GM21786 (cell line): ENCODE measurements around the gene TMEM132D.
"Not testable (repeated sequence)": the region's sequence is repeated elsewhere in the genome, so short reads cannot be mapped to it uniquely, and the experiment has no call there.

Experiments used
- ATAC-seq: cut with Tn5 transposase; IDR thresholded peaks from one replicate; pipeline ENCODE4 v1.9.1; 2021; ENCODE audit not compliant: unreplicated experiment

Gene TMEM132D

DNA sequence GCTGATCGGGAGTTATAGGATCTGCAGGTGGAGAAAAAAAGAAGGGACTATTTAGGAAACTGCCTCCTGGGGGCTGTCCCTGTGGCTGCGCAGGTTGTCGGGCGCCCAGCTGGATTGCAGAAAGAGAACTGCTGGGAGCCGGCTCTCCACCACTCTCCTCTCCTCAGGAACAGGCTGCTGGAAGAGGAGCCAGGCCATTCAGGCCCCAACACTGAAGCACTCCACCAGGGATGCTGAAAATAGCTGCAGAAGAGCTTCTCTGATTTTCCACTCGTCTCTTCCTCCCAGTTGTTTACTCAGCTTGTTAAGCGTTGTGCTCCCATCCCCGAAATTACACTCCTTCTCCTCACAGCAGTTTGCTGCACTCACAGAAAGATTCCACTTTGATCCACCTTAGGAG is 703.2 kb downstream of the TMEM132D start:
- ATAC-seq: no peak

- no peak for ATAC-seq
Observed at GRCh38 chr12:129196927-129197326, 706.9 kb downstream of the TMEM132D start.

DNA sequence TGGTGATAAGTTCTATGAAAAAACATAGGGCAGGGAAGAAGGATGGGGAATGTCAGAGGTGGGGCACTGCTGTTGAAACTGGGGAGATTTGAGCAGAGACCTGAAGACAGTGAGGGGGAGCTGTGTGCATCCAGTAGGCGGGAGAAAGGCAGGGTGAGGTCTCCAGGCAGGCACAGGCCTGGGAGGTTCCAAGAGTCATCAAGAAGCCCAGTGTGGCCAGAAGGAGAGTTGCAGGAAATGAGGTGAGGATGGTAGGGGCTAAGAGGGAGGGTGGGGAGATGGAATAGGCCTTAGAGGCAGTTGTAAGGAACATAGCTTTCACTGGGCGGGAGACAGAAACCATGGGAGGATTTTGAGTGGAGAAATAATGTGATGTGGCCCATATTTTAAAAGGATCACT is 708.7 kb downstream of the TMEM132D start:
- ATAC-seq: no peak

DNA sequence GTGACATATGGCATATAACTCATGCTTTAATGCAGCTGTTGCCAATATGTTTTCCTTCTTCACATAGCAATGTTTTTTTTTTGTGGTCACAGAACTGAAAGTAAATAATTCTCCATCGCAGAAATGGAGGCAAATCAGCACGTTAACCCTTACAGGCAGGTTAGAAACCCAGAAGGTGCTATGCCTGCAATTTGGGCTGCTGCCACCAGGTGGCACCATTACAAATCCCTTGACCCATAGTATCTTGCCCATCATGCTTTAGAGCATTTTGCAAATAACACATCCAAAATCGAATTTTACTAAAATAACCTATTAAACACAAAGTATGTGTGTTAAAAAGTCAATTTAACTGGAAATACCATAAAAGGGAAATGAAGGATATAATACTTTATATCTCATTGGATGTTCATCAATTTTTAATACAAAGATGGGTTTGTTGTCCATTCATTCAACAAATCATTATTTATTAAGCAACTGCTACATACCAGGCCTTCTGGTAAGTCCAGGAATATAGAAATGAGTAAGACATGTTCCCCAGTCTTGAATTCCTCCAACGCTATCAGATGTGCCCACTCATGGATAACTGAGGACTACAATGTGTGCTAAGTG is 710.5 kb downstream of the TMEM132D start:
- ATAC-seq: no peak

- no peak for ATAC-seq
Observed at GRCh38 chr12:129190827-129191226, 713.0 kb downstream of the TMEM132D start.

DNA sequence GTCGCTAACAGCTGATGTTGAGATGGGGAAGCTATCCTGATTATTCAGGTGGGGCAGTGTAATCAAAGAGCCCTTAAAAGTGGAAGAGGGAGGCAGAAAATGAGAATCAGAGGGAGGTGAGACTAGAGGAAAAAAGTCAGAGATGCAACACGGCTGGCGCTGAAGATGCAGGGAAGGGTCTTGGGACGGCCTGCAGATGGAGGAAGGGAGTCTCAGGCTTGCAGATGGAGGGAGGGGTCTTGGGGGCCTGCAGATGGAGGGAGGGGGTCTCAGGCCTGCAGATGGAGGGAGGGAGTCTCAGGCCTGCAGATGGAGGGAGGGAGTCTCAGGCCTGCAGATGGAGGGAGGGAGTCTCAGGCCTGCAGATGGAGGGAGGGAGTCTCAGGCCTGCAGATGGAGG is 713.9 kb downstream of the TMEM132D start:
- not testable (repeated sequence) for ATAC-seq

DNA sequence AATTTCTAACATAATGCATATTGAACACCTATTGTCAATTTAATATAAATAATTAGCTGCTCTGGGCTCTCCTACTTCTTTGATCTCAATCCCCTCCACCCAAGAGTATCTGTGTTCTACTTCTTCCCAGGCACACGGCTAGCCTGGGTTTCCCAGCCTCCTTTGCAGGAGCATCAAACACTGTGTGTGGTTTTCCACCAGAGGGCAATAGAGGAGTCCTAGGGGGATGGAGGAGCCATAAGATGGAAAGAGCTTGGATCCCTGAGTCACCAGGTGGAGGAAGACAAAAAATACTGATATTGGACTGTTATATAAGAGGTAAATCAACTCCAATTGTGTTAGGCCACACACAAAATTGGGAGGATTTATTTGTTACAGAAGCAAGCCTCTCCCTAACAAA is 716.9 kb downstream of the TMEM132D start:
- ATAC-seq: no peak

DNA sequence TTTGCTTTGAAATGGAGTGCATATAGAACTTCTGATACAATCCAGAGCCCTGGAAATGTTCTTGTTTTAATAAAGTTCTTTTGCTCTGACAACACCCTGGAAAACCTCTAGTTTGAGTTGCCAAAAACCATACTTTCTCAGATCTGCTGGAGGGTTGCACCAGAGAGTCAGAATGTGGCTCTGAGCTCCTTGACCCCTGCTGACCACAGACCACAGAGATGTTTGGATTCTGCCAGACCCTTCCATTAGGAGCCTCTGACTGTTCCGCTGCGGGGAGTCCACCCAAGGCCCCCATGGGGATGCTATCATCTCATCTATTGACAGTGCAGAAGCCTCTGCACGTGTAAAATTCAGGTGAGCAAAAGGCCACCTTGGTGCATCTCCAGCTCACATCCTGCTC is 718.0 kb downstream of the TMEM132D start:
- ATAC-seq: no peak

DNA sequence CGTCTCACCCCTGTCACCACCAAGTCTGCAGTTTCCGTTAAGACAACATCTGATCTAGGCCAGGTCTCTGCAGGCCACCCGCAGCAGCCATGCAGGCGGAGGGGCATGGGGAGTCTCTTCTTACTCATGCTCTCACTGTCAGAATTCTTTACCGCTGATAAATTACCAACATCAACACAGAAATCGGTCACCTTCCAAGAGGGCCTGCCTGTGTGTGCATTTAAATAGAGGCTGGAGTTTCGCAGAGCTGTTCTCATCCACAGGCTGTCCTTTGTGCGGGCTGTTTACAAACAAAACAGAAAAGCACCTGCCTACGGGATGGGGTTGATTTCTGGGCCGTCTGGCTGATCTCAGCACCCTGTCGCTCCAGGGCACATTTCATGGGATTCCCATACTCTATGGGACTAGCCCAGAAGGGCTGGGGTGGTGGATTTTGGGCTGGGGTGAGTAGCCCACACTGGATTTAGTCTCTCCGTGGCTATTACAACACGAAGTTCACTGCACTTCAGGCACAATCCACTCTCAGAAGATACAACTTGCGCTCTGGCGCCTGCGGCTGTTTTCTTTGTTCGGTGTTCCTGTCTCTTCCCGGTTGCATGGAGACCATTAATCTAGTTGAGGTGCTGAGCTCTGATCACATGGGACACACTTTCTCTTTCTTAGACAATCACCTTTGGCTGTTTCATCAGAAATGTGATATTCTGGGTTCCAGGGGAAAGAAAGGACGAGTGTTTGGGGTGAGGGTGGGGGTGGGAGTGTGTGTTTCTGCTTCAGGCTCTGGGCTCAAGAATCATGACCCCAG is 719.5 kb downstream of the TMEM132D start:
- ATAC-seq: no peak

GRCh38 chr12:129179941-129180553 is 723.8 kb downstream of the TMEM132D start:
- ATAC-seq: no peak

- ATAC-seq: no peak
Observed at GRCh38 chr12:129169928-129170327, 733.9 kb downstream of the TMEM132D start.

GRCh38 chr12:129163861-129164260 is 740.0 kb downstream of the TMEM132D start:
- no peak for ATAC-seq

- ATAC-seq: no peak
Observed at GRCh38 chr12:129163461-129163860, 740.4 kb downstream of the TMEM132D start.

DNA sequence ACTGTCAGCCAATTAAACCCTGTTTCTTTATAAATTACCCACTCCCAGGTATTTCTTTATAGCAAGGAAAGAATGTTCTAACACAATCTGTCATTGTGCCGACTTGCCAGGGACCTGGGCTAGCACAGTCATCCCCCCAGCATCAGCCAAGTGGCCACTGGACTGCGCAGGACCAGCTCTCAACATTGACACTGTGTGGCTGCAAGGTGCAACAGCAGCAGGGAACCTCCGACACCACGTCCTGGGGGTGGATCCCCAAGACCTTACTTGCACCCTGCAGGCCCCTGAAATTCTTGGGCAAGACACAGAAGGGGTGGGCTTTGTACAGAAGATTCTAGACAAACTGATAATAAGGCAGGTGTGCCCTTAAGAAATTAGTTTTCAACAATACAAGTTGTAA is 741.0 kb downstream of the TMEM132D start:
- ATAC-seq: no peak

DNA sequence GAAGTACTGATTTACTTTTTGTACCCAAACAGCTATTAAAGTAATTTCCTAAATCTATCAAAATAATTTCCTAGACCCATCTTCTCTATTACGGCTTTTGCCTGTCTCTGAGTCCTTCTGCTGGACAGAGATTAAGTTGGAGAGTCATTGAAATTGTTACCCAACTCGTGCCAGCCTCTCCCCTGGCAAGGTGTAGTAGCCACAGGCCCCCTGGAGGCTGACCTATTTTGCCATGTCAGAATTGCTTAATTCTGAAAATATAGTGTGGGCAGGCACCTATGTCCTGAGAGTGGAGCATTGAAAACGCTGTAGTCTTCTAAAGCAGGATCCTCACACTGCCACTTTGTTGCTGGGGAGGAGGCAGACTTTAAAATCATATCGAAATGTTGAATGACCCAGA is 742.3 kb downstream of the TMEM132D start:
- no peak for ATAC-seq

GRCh38 chr12:129160282-129160681 is 743.5 kb downstream of the TMEM132D start:
- ATAC-seq: no peak

- no peak for ATAC-seq
Observed at GRCh38 chr12:129152351-129153104, 751.3 kb downstream of the TMEM132D start.

GRCh38 chr12:129150721-129151120 is 753.1 kb downstream of the TMEM132D start:
- no peak for ATAC-seq

DNA sequence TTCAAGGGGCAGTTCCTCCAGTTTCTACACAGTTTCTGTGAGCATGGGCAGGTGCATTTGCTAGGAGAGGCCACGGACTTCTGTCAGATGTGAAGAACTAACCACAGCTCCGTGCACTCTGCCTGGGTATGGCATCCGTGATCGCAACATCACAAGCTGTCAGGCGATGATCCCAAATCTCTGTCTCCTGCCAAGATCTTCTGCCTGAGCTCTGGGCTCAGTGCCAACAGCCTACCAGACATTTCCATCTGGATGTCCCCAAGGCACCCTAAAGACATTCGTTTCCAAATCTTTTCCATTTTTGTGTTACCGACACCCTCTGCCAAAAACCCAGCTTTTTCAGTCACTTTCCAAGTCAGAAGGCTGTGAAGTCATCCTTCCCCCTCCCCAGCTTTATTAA is 758.4 kb downstream of the TMEM132D start:
- no peak for ATAC-seq

GRCh38 chr12:129138776-129139175 is 765.0 kb downstream of the TMEM132D start:
- ATAC-seq: no peak

- ATAC-seq: no peak
Observed at GRCh38 chr12:129136694-129137325, 767.0 kb downstream of the TMEM132D start.
